ENCODE results near the gene CIP2A.

CIP2A gene

GRCh38 chr3:108599677-108600409 lies 10.6 kb upstream of the CIP2A start:
- peaks cover 21% of the 10 kb centered on the region for H3K4me1 Mint-ChIP-seq

GRCh38 chr3:108598375-108598774 lies 9.1 kb upstream of the CIP2A start:
- Mint-ChIP-seq H3K36me3 (ENCODE audit: low read depth) (peaks cover 9% of the 10 kb centered on the region), H3K27ac (no peak overlapping the region), H3K4me3 (no peak overlapping the region), H3K4me1 (peaks cover 15% of the 10 kb centered on the region), H3K9me3 (no peaks in the 10 kb centered on the region), H3K27me3 (ENCODE audit: low read depth) (no peaks in the 10 kb centered on the region)
- TF ChIP-seq CTCF (IDR thresholded peaks at IDR 0.05; ENCODE audit: unreplicated experiment in 3 of 3) = no peak

More at GRCh38 chr3:108599677-108600409, 10.6 kb upstream of the CIP2A start:
- TF ChIP-seq CTCF (IDR thresholded peaks at IDR 0.05; ENCODE audit: unreplicated experiment in 3 of 3) = no peak
- H3K36me3 Mint-ChIP-seq (ENCODE audit: low read depth) = peaks cover 9% of the 10 kb centered on the region
- H3K9me3 Mint-ChIP-seq = no peaks in the 10 kb centered on the region
- H3K27me3 Mint-ChIP-seq (ENCODE audit: low read depth) = no peaks in the 10 kb centered on the region
- no peak overlapping the region for H3K27ac Mint-ChIP-seq
- no peak overlapping the region for H3K4me3 Mint-ChIP-seq

- H3K9me3 Mint-ChIP-seq = no peaks in the 10 kb centered on the region
- TF ChIP-seq CTCF (IDR thresholded peaks at IDR 0.05; ENCODE audit: unreplicated experiment in 3 of 3) = no peak
- H3K36me3 Mint-ChIP-seq (ENCODE audit: low read depth) = no peaks in the 10 kb centered on the region
- H3K4me3 Mint-ChIP-seq = no peak overlapping the region
- no peaks in the 10 kb centered on the region for H3K27me3 Mint-ChIP-seq (ENCODE audit: low read depth)
- no peak overlapping the region for H3K27ac Mint-ChIP-seq
- H3K4me1 Mint-ChIP-seq = peaks cover 16% of the 10 kb centered on the region
These were observed 6.1 kb upstream of the CIP2A start for GRCh38 chr3:108595321-108595720.

- Mint-ChIP-seq H3K4me1 (peaks cover 30% of the 10 kb centered on the region), H3K36me3 (ENCODE audit: low read depth) (no peaks in the 10 kb centered on the region), H3K4me3 (peak overlapping the region; percentile 97 to 99 (median 98)), H3K9me3 (no peaks in the 10 kb centered on the region), H3K27me3 (ENCODE audit: low read depth) (no peaks in the 10 kb centered on the region), H3K27ac (peak overlapping the region; percentile 99 to 100 (median 100))
- TF ChIP-seq CTCF (IDR thresholded peaks at IDR 0.05; ENCODE audit: unreplicated experiment in 3 of 3) = no peak
These were observed 1.2 kb upstream of the CIP2A start for GRCh38 chr3:108590460-108590859.

- Mint-ChIP-seq H3K9me3 (no peaks in the 10 kb centered on the region), H3K27ac (peak overlapping the region; percentile 99 to 100 (median 100)), H3K36me3 (ENCODE audit: low read depth) (peaks cover 4% of the 10 kb centered on the region), H3K4me1 (peaks cover 30% of the 10 kb centered on the region), H3K27me3 (ENCODE audit: low read depth) (no peaks in the 10 kb centered on the region), H3K4me3 (peak overlapping the region; percentile 97 to 99 (median 98))
- no peak for TF ChIP-seq CTCF (IDR thresholded peaks at IDR 0.05; ENCODE audit: unreplicated experiment in 3 of 3)
These were observed 723 bp upstream of the CIP2A start for GRCh38 chr3:108589998-108590323.

- TF ChIP-seq CTCF (IDR thresholded peaks at IDR 0.05; ENCODE audit: unreplicated experiment in 3 of 3) = no peak
These were observed 637 bp downstream of the CIP2A start for GRCh38 chr3:108588601-108589000.

More at GRCh38 chr3:108588601-108589000, 637 bp downstream of the CIP2A start:
- peaks cover 30% of the 10 kb centered on the region for H3K4me1 Mint-ChIP-seq
- H3K9me3 Mint-ChIP-seq = no peaks in the 10 kb centered on the region
- H3K27me3 Mint-ChIP-seq (ENCODE audit: low read depth) = no peaks in the 10 kb centered on the region
- peak overlapping the region; percentile 99 to 100 (median 100) for H3K27ac Mint-ChIP-seq
- H3K4me3 Mint-ChIP-seq = peak overlapping the region; percentile 97 to 99 (median 98)
- peaks cover 7% of the 10 kb centered on the region for H3K36me3 Mint-ChIP-seq (ENCODE audit: low read depth)

All from nephron (organoid).